ENCODE measurements around the gene SMG6.

GRCh38 chr17:2042933-2043332 lies 260.7 kb downstream of the SMG6 start:
- TF ChIP-seq, protein P1, sequence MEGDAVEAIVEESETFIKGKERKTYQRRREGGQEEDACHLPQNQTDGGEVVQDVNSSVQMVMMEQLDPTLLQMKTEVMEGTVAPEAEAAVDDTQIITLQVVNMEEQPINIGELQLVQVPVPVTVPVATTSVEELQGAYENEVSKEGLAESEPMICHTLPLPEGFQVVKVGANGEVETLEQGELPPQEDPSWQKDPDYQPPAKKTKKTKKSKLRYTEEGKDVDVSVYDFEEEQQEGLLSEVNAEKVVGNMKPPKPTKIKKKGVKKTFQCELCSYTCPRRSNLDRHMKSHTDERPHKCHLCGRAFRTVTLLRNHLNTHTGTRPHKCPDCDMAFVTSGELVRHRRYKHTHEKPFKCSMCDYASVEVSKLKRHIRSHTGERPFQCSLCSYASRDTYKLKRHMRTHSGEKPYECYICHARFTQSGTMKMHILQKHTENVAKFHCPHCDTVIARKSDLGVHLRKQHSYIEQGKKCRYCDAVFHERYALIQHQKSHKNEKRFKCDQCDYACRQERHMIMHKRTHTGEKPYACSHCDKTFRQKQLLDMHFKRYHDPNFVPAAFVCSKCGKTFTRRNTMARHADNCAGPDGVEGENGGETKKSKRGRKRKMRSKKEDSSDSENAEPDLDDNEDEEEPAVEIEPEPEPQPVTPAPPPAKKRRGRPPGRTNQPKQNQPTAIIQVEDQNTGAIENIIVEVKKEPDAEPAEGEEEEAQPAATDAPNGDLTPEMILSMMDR (IDR thresholded peaks at IDR 0.05), result no peak
- TF ChIP-seq POLR2A (IDR thresholded peaks at IDR 0.05) (no peak), POLR2AphosphoS5 (IDR thresholded peaks at IDR 0.05) (no peak)

All from sigmoid colon (tissue), 4 donors.